ENCODE results near the gene CCDC146.
"Not testable (repeated sequence)": the region's sequence is repeated elsewhere in the genome, so short reads cannot be mapped to it uniquely, and the experiment has no call there.

DNA sequence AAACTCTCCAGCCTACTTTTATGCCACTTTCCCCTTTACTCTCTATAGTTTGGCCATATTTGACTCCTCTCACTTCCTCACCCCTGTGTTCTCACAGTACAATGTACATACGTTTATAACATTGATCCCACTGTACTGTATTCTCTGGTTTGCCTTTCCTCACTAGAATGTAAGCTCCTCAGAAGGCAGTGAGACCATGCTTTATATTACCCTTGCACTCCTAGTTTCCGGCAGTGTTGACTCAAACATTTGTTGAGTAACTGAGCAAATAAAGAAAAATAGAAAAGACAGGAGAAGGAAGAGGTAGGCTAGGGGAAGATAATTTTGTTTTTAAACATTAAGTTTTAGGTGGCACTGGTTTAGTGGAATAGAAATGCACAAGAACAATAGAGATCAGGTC lies 42.2 kb upstream of the CCDC146 start:
- TF ChIP-seq, protein P1, sequence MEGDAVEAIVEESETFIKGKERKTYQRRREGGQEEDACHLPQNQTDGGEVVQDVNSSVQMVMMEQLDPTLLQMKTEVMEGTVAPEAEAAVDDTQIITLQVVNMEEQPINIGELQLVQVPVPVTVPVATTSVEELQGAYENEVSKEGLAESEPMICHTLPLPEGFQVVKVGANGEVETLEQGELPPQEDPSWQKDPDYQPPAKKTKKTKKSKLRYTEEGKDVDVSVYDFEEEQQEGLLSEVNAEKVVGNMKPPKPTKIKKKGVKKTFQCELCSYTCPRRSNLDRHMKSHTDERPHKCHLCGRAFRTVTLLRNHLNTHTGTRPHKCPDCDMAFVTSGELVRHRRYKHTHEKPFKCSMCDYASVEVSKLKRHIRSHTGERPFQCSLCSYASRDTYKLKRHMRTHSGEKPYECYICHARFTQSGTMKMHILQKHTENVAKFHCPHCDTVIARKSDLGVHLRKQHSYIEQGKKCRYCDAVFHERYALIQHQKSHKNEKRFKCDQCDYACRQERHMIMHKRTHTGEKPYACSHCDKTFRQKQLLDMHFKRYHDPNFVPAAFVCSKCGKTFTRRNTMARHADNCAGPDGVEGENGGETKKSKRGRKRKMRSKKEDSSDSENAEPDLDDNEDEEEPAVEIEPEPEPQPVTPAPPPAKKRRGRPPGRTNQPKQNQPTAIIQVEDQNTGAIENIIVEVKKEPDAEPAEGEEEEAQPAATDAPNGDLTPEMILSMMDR (conservative IDR thresholded peaks at IDR 0.05 in 1 of 2, IDR thresholded peaks at IDR 0.05 in 1 of 2; ENCODE audit: extremely low read depth in 1 of 2, insufficient read depth in 1 of 2, low read depth in 1 of 2, low read length in 2 of 2), result not testable (repeated sequence)
- TF ChIP-seq EZH2 (IDR thresholded peaks at IDR 0.05; ENCODE audit: borderline replicate concordance, low read length), result not testable (repeated sequence)
